Testis (tissue), 3 donors: Measurements from ENCODE around the gene RYR3. TPM values are rescaled to one million over a fixed set of nuclear protein-coding genes. Genes with fewer than 3 reads are reported as not detected.
"Not testable (repeated sequence)": the region's sequence is repeated elsewhere in the genome, so short reads cannot be mapped to it uniquely, and the experiment has no call there.

Source experiments
- DNase-seq: peaks from one replicate; pipeline ENCODE4 v3.0.0-alpha.2; 2019
- H3K27ac ChIP-seq, 2 donors: fragments of 200-600 bp; sonication (generic); one replicate each; pipeline ENCODE4 v1.5.1; 2019
- H3K27me3 ChIP-seq: fragments of 200-600 bp; sonication (generic); one replicate; pipeline ENCODE4 v1.5.1; 2019
- H3K36me3 ChIP-seq: fragments of 200-600 bp; sonication (generic); one replicate; pipeline ENCODE4 v1.5.1; 2017; ENCODE audit warnings: low read depth; ENCODE audit errors: missing control alignments
- H3K4me1 ChIP-seq: fragments of 200-600 bp; sonication (generic); one replicate; pipeline ENCODE4 v1.5.1; 2019
- H3K4me3 ChIP-seq, 2 donors: fragments of 200-600 bp; sonication (generic); one replicate each; pipeline ENCODE4 v1.5.1; 2017 to 2019
- H3K9me3 ChIP-seq: fragments of 200-600 bp; sonication (generic); one replicate; pipeline ENCODE4 v1.5.1; 2017
- POLR2A ChIP-seq: fragments of 450-650 bp; IDR thresholded peaks from one replicate; pipeline ENCODE4 v1.6.1; 2017; ENCODE audit warnings: antibody characterized with exemption, mild to moderate bottlenecking, moderate library complexity
- WGBS, 2 donors: methylation state at CpG; one replicate each; pipeline ENCODE4 v1.1.5; 2018; 5-methylcytosine and 5-hydroxymethylcytosine counted together
- intact Hi-C: fragments of 100-400 bp; cut with DNase I; formaldehyde crosslinking; loops from one replicate; pipeline ENCODE4 v1.15.1; 2023; ENCODE audit warnings: low total_unique reads
- polyA plus RNA-seq: library from polyadenylated mRNA; stranded (reverse); fragments of 350-450 nt; fragmentation: Illumina TruSeq; extraction: RNeasy Lipid Tissue Mini Kit (QIAGEN cat#74804); gene quantifications from one replicate; pipeline ENCODE4 v1.2.3, GENCODE V29; 2014; ENCODE audit warnings: low read depth, low replicate concordance; ENCODE audit not compliant: insufficient read depth
- total RNA-seq, 2 donors: library from RNA; depleted of rRNA; stranded (reverse); fragments of >200 nt; gene quantifications; one replicate each; pipeline ENCODE4 v1.2.3, GENCODE V29; 2016
- TF ChIP-seq, protein P1 (sequence below), 3 experiments: fragments of 450-650 bp in 2 of 3; fragments of 200-600 bp in 1 of 3; sonication (generic) in 1 of 3; IDR thresholded peaks; one replicate each; pipeline ENCODE4 v1.5.1; 2016 to 2019; ENCODE audit warnings: antibody characterized with exemption in 3 of 3, mild to moderate bottlenecking in 2 of 3, moderate library complexity in 1 of 3

RYR3 gene
- total and polyA plus RNA-seq, 3 donors from 2014 or later: 4.3 to 7.6 (median 4.4) TPM

DNA sequence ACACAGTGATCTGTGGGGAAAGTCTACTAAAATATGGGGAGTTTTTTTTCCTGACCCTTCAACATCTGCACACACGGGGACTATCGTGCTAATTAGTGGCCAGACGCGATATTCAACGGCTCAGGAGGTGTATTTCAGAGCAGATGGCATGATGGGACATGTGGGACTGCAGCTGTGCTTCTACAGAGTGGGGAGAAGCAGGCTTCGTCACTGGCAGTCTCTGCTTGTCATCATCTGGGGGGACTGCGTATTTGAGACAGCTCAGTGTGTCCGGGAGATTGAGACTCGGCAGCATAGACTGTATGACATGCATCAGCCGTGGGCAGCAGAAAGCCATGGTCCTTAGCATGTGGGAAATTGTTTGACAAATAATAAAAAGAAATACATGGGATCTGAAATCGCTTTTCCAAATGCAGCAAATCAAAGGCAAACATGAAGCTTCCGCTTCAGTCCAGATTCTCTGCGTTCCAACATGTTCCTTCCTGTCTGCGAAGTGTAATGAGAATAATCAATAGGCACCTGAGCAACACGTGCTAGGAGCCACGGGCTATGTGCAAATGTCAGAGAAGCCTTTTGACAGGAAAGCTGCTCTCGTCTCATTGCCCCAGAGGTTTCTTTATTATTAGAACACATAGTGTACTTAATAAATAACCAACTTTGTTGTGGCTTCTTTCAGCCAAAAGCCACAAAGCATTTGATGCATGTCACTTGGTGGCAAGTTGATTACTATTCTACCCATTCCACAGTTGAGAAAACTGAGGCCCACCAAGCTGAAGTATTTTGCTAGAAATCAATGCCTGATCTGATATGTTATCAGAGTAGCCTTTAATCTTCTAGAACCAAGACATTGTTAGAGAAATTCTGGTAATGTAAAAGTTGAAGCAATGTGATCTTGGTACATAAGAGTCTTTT is 276.3 kb downstream of the RYR3 start:
- no peak overlapping the region for H3K27ac ChIP-seq
- intact Hi-C loops: no loop called here
- H3K4me1 ChIP-seq: no peaks in the 10 kb centered on the region
- no peak for DNase-seq
- H3K36me3 ChIP-seq: no peaks in the 10 kb centered on the region
- H3K4me3 ChIP-seq: no peak overlapping the region
- 88% methylated on average over 17 of the region's 17 CpGs for WGBS, 2 donors
- no peaks in the 10 kb centered on the region for H3K27me3 ChIP-seq
- TF ChIP-seq POLR2A: no peak
- TF ChIP-seq, protein P1, sequence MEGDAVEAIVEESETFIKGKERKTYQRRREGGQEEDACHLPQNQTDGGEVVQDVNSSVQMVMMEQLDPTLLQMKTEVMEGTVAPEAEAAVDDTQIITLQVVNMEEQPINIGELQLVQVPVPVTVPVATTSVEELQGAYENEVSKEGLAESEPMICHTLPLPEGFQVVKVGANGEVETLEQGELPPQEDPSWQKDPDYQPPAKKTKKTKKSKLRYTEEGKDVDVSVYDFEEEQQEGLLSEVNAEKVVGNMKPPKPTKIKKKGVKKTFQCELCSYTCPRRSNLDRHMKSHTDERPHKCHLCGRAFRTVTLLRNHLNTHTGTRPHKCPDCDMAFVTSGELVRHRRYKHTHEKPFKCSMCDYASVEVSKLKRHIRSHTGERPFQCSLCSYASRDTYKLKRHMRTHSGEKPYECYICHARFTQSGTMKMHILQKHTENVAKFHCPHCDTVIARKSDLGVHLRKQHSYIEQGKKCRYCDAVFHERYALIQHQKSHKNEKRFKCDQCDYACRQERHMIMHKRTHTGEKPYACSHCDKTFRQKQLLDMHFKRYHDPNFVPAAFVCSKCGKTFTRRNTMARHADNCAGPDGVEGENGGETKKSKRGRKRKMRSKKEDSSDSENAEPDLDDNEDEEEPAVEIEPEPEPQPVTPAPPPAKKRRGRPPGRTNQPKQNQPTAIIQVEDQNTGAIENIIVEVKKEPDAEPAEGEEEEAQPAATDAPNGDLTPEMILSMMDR (IDR thresholded peaks at IDR 0.05): no peak
- no peaks in the 10 kb centered on the region for H3K9me3 ChIP-seq

DNA sequence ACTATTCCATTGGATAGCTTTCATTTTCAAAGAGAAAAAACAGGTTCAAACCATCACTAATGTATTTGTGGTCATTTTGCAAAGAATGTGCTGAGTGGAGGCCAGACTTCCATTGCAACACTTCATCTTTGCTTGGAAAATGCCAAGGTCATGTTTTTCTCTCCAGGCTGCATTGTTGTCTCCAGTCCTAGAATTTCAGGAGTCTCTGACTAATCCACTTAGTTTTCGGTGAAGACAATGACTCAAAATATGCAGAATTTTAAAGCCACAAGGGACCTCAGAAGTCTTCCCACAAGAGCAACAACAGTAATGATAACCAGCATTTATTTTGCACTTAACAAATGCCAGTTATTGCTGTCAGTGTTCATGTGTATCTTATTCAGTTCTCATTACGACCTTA is 277.0 kb downstream of the RYR3 start:
- intact Hi-C loops: no loop called here
- Histone ChIP-seq H3K9me3 (no peaks in the 10 kb centered on the region), H3K27ac (no peak overlapping the region), H3K4me3 (no peak overlapping the region), H3K4me1 (no peaks in the 10 kb centered on the region), H3K27me3 (no peaks in the 10 kb centered on the region), H3K36me3 (no peaks in the 10 kb centered on the region)
- TF ChIP-seq POLR2A: no peak
- TF ChIP-seq, protein P1 (IDR thresholded peaks at IDR 0.05): no peak
- WGBS, 2 donors: 52 to 61% methylated on average over 2 of the region's 2 CpGs
- no peak for DNase-seq

DNA sequence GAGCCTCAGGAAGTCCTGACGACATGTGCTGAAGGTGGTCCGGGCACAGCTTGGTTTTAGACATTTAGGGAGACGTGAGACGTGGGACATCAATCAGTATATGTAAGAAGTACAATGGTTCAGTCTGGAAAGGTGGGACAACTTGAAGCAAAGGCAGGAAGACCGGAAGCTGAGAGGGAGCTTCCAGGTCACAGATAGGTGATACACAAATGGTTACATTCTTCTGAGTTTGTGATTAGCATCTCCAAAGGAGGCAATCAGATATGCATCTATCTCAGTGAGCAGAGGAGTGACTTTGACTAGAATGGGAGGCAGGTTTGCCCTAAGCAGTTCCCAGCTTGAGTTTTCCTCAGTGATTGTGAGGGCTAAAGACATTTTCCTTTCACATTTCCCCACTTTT is 282.1 kb downstream of the RYR3 start:
- 84 to 87% methylated on average over 5 of the region's 5 CpGs for WGBS, 2 donors
- TF ChIP-seq, protein P1 (IDR thresholded peaks at IDR 0.05): no peak
- TF ChIP-seq POLR2A: no peak
- Histone ChIP-seq H3K27me3 (no peaks in the 10 kb centered on the region), H3K4me3 (no peak overlapping the region), H3K9me3 (no peaks in the 10 kb centered on the region), H3K27ac (no peak overlapping the region), H3K4me1 (no peaks in the 10 kb centered on the region), H3K36me3 (no peaks in the 10 kb centered on the region)
- intact Hi-C loops: no loop called here
- DNase-seq: no peak

DNA sequence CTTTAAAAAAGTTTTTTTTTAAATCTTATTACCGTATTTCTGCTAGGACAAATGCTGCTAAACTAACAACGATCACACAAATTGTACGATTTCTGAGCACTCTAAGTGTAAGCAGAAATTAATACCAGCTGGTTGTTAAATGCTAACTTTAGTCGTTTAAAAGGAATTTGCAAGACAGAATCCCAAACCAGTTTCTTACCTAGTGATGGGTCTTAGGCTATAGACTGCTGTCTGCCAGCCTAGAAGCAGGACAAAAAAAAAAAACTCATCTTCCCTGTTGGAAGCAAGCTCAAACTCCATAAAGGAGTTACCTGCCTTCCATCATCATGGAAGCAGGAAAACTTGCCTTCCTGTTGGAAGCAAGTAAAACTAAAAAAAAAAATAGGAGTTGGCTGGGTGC is 287.6 kb downstream of the RYR3 start:
- H3K27ac ChIP-seq, DNase-seq, H3K27me3 ChIP-seq, H3K9me3 ChIP-seq, H3K36me3 ChIP-seq, H3K4me3 ChIP-seq, H3K4me1 ChIP-seq, intact Hi-C loops: not testable (repeated sequence)
- 66 to 72% methylated on average over 4 of the region's 4 CpGs for WGBS, 2 donors

DNA sequence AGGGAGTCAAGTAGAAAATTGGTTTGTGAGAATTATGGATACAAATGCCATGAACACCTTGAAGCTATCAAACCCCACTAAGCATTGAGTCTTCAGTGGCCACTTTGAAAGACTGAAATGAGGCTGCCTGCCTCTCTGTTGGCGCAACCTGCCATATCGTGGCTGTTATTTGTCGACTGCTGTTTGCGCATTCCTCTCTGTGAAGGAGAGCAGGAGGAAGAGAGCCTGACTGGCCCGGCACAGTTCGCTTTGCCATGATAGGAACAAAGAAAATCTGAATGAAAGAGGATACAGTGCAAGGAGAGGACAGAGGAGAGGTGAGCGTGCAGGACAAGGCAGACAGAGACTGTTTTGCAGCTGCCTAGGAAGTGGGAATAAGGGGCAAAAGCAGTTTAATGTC is 289.4 kb downstream of the RYR3 start:
- TF ChIP-seq POLR2A: no peak
- TF ChIP-seq, protein P1 (IDR thresholded peaks at IDR 0.05): no peak
- DNase-seq: no peak
- Histone ChIP-seq H3K4me1 (no peaks in the 10 kb centered on the region), H3K36me3 (no peaks in the 10 kb centered on the region), H3K27me3 (no peaks in the 10 kb centered on the region), H3K9me3 (no peaks in the 10 kb centered on the region), H3K4me3 (no peak overlapping the region), H3K27ac (no peak overlapping the region)
- WGBS, 2 donors: 79 to 85% methylated on average over 7 of the region's 7 CpGs
- intact Hi-C loops: no loop called here
